Psoas muscle (tissue), 8 donors: ENCODE data around the gene DDAH2. TPM values are rescaled to one million over a fixed set of nuclear protein-coding genes. Genes with fewer than 3 reads are reported as not detected.

Experiments used
- ATAC-seq, 4 donors: fragments of 200-7000 bp; cut with Tn5 transposase; one replicate each; pipeline ENCODE4 v1.9.1; 2020; ENCODE audit warnings: moderate library complexity in 3 of 4, mild to moderate bottlenecking in 2 of 4
- DNase-seq, 2 donors: peaks; one replicate each; pipeline ENCODE4 v3.0.0-alpha.2; 2020
- H3K27ac ChIP-seq: fragments of 200-600 bp; one replicate; pipeline ENCODE4 v1.8.0; 2022
- H3K27me3 ChIP-seq, 3 donors: fragments of 200-600 bp in 1 of 3; one replicate each; pipeline versions ENCODE4 v1.6.1 to v1.8.0; 2013 to 2022; ENCODE audit warnings: low read length in 2 of 3, mild to moderate bottlenecking in 2 of 3, moderate library complexity in 1 of 3; ENCODE audit not compliant: insufficient read depth in 3 of 3
- H3K36me3 ChIP-seq, 2 donors: fragments of 200-600 bp in 1 of 2; one replicate each; pipeline versions ENCODE4 v1.6.1 to v1.8.0; 2013 to 2022; ENCODE audit warnings: low read depth in 1 of 2, mild to moderate bottlenecking in 1 of 2, moderate library complexity in 1 of 2; ENCODE audit not compliant: insufficient read depth in 1 of 2
- H3K4me1 ChIP-seq: fragments of 200-600 bp; one replicate; pipeline ENCODE4 v1.8.0; 2022
- H3K4me3 ChIP-seq: fragments of 200-600 bp; one replicate; pipeline ENCODE4 v1.8.0; 2022; ENCODE audit warnings: mild to moderate bottlenecking
- H3K9me3 ChIP-seq: fragments of 200-600 bp; one replicate; pipeline ENCODE4 v1.8.0; 2022
- WGBS, 3 donors: extraction: QIAGEN DNeasy Blood & Tissue Kit; methylation state at CpG; one replicate each; pipeline versions ENCODE4 v1.1.6 to v1.1.7; 2013; 5-methylcytosine and 5-hydroxymethylcytosine counted together
- intact Hi-C, 2 donors: fragments of 100-400 bp; cut with DNase I; formaldehyde crosslinking; loops; one replicate each; pipeline versions ENCODE4 v1.11.0 to v1.14.2; 2022
- polyA plus RNA-seq, 3 donors: library from polyadenylated mRNA; stranded (reverse); fragments of 200-250 nt; gene quantifications; one replicate each; pipeline ENCODE4 v1.2.3, GENCODE V29; 2013
- total RNA-seq, 4 donors: library from RNA; stranded (reverse); fragmentation: NEBNext Ultra II Directional in 2 of 4; extraction: Animal tissue kit (Norgen Biotek cat#: 25700) in 2 of 4; gene quantifications; one replicate each; pipeline versions ENCODE4 v1.2.1 to v1.2.4, GENCODE V29; 2021 to 2023
- TF ChIP-seq, protein P1 (sequence below): fragments of 200-600 bp; IDR thresholded peaks from one replicate; pipeline ENCODE4 v1.8.0; 2022; ENCODE audit warnings: antibody characterized with exemption
- donor health status: healthy with polysubstance abuse.
- donor health status: DM: no; HTN: no; CAD: no; lungs with moderate emphysema.
- donor health status: Bipolar disorder and iron deficiency.
- donor health status: healthy.
- donor health status: DM: yes; HTN: yes; CAD: no.
- donor health status: DM: no; HTN: no; CAD: no.
- donor health status: DM: no; HTN: no; CAD: no.
- donor health status: DM: yes; HTN: yes; CAD: no.

Gene DDAH2
- total and polyA plus RNA-seq, 7 donors: 6.3 to 16.2 (median 11.1) TPM

DNA sequence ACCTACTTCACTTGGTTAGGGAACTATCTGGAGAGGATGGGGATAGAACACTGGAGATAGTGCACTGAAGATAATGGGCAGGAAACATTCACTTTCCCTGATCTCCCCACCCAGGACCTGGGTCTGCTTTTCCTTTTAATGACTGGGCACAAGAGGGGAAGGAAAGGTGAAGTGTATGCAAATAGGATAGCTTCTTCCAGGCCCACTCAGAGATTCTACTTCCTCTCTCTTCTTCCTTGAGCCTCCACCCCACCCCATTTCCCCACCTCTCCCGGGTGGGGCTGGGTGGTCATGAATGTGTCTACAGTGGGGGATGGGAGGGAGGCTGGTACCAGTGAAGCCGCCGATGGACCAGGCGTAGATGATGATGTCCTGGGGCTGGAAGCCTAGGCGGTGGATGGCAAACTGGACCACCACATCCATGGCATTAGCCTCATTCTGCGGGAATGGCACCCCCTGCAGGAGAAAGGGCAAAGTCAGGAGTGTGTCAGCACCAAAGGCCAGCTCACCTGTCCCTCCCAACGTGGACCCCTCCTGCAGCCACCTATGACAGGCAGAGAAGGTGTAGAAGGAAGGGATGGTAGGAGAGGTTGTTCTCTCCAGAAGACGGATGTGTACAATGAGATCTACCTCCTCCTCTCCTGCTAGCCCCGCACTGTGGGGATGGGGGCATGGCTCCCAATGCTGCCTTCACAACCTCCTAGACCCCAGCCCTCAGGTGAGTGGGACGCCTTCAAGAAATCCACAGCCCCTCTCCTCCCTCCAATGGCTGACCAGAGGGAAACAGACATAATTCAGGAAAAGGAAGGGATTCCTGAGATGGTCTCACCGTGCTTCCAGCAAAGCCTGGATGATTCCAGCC, 39.6 kb downstream of the DDAH2 start:
- TF ChIP-seq, protein P1, sequence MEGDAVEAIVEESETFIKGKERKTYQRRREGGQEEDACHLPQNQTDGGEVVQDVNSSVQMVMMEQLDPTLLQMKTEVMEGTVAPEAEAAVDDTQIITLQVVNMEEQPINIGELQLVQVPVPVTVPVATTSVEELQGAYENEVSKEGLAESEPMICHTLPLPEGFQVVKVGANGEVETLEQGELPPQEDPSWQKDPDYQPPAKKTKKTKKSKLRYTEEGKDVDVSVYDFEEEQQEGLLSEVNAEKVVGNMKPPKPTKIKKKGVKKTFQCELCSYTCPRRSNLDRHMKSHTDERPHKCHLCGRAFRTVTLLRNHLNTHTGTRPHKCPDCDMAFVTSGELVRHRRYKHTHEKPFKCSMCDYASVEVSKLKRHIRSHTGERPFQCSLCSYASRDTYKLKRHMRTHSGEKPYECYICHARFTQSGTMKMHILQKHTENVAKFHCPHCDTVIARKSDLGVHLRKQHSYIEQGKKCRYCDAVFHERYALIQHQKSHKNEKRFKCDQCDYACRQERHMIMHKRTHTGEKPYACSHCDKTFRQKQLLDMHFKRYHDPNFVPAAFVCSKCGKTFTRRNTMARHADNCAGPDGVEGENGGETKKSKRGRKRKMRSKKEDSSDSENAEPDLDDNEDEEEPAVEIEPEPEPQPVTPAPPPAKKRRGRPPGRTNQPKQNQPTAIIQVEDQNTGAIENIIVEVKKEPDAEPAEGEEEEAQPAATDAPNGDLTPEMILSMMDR: no peak
- no peak for DNase-seq
- WGBS, 3 donors: 76 to 81% (median 81%) methylated on average over 11 of the region's 11 CpGs

DNA sequence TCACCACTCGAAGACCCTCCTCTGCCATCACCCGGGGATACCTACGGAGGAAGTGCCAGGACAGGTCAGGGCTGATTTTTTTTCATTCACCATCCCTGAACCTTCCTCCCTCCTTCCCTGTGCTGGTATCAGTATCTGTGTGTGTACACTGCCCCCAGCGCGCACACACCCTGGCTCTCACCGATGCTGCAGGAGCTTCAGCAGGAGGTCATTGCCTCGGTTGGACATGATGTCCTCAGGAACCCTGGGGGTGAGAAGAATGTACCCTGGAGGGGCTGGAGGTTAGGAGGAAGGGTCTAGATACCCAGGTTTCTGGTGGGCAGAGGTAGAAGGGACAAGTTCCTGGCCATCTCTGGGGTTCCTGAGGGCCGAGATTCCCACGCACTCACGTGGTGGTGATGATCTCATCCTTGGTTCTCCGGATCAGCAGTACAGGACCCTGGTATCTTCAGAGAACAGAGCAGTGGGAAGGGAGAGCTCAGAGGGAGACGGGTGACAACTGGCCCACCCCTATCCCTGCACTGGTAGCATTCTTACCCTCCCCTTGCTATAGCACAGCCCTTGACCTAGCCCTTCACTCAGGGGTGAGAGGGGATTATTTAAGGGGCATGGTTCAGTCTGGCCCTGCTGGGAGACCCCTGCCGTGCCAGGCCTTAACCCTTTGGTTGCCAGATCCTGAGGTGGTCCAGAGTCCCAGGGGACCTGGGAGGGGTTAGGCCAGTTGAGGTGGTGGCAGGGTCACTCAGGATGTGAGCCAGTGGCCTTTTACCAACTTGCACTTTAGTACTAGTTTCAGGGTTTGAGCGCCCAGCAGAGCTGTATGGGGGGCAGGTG, 41.0 kb downstream of the DDAH2 start:
- no peaks in the 10 kb centered on the region for H3K9me3 ChIP-seq
- peaks cover 12 to 91% of the 10 kb centered on the region in 2 donors for H3K36me3 ChIP-seq
- ATAC-seq (no peak), DNase-seq (no peak)
- H3K27ac ChIP-seq: no peak overlapping the region
- WGBS, 3 donors: 77 to 79% (median 78%) methylated on average over 14 of the region's 14 CpGs
- TF ChIP-seq, protein P1: no peak
- H3K4me3 ChIP-seq: no peak overlapping the region
- intact Hi-C loops: loop anchor here (10.0 kb wide), 2 partner anchors 177 to 197 kb away; partner anchors contain the start of gene NEU1 (in 1 of the 2)
- no peaks in the 10 kb centered on the region for H3K27me3 ChIP-seq
- no peaks in the 10 kb centered on the region for H3K4me1 ChIP-seq

More for the DNA sequence above, 39.6 kb downstream of the DDAH2 start:
- H3K9me3 ChIP-seq: no peaks in the 10 kb centered on the region
- H3K27me3 ChIP-seq: no peaks in the 10 kb centered on the region
- no peak overlapping the region for H3K4me3 ChIP-seq
- intact Hi-C loops: loop anchor here (10.0 kb wide), 2 partner anchors 175 to 195 kb away; partner anchors contain the start of gene NEU1 (in 1 of the 2)
- H3K27ac ChIP-seq: no peak overlapping the region
- H3K36me3 ChIP-seq: peaks cover 12 to 98% of the 10 kb centered on the region in 2 donors
- no peaks in the 10 kb centered on the region for H3K4me1 ChIP-seq
- no peak for ATAC-seq

DNA sequence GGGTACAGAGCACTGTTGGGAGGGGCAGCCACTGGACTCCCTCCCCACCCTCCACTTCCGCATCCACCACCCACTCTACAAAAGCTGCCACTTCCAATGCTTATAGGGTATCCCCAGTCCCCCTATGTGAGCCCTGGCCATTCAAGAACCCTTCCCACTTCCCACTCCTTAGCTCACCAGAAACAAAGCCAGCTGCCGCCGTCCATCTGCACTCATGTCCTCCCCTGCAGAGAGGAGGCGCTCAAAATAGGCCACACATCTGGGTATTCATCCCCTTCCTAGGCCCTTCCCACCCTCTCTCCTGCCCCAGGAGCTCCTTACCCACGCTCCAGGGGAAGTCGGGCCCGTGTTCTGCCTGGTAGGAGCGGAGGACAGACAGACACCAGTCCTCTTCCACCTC, 41.8 kb downstream of the DDAH2 start:
- ATAC-seq (no peak), DNase-seq (no peak)
- Histone ChIP-seq H3K27ac (no peak overlapping the region), H3K4me1 (no peaks in the 10 kb centered on the region), H3K9me3 (no peaks in the 10 kb centered on the region), H3K27me3 (no peaks in the 10 kb centered on the region), H3K36me3 (peaks cover 10 to 84% of the 10 kb centered on the region in 2 donors), H3K4me3 (no peak overlapping the region)
- 72 to 81% (median 75%) methylated on average over 8 of the region's 8 CpGs for WGBS, 3 donors
- TF ChIP-seq, protein P1: no peak
- intact Hi-C loops: loop anchor here (10.0 kb wide), 2 partner anchors 177 to 197 kb away; partner anchors contain the start of gene NEU1 (in 1 of the 2)

DNA sequence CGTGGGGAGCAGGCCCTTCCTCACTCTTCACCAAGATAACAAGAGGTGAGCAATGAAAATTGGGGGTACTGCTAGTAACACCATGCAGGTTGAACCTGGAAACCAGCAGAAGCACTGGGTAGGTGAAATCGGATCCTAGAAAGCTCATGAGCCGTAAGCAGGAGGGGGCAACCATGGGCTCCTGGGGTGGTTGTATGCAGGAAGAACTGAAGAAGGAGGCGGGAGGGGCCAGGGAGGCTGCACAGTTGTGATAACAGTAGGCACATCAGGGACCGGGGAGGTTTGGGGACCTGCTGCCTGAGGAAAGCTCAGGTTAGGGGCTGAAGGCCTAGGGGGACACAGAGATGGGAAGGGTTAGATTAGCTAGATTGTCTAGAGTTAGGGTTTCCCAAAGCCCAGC, 42.6 kb downstream of the DDAH2 start:
- ATAC-seq (no peak), DNase-seq (no peak)
- TF ChIP-seq, protein P1: no peak
- Histone ChIP-seq H3K4me1 (no peaks in the 10 kb centered on the region), H3K27me3 (no peaks in the 10 kb centered on the region), H3K9me3 (no peaks in the 10 kb centered on the region), H3K27ac (no peak overlapping the region), H3K4me3 (no peak overlapping the region), H3K36me3 (peaks cover 9 to 75% of the 10 kb centered on the region in 2 donors)
- intact Hi-C loops: loop anchor here (10.0 kb wide), 2 partner anchors 178 to 198 kb away; partner anchors contain the start of gene NEU1 (in 1 of the 2)
- 62 to 81% (median 71%) methylated on average over 5 of the region's 5 CpGs for WGBS, 3 donors
